ENCODE results near the gene ACIN1. TPM values are rescaled to one million over a fixed set of nuclear protein-coding genes. Genes with fewer than 3 reads are reported as not detected.
"Not testable (repeated sequence)": the region's sequence is repeated elsewhere in the genome, so short reads cannot be mapped to it uniquely, and the experiment has no call there.

ACIN1 gene
- total RNA-seq, 2 experiments from 2014 or later: 212 to 214 TPM

- H3K4me1 Mint-ChIP-seq; ATAC-seq (ENCODE audit: low read depth); DNase-seq; H3K27me3 Mint-ChIP-seq; POLR2A ChIA-PET; H3K27ac Mint-ChIP-seq; H3K4me3 Mint-ChIP-seq; H3K36me3 Mint-ChIP-seq; H3K9me3 Mint-ChIP-seq: not testable (repeated sequence)
These were observed 12.7 kb upstream of the ACIN1 start for GRCh38 chr14:23107620-23108019.

- peaks cover 6% of the 10 kb centered on the region for H3K27me3 Mint-ChIP-seq
- peaks cover 4% of the 10 kb centered on the region for H3K4me1 Mint-ChIP-seq
- no peak overlapping the region for H3K4me3 Mint-ChIP-seq
- peaks cover 1% of the 10 kb centered on the region for H3K36me3 Mint-ChIP-seq
- ATAC-seq (ENCODE audit: low read depth): no peak
- POLR2A ChIA-PET: interaction anchor here (1.4 kb wide), 1 partner anchor 12 kb away, joined by 13 read pairs; the partner anchor contains the start of genes ACIN1 and C14orf119
- no peak for DNase-seq
- H3K9me3 Mint-ChIP-seq: no peaks in the 10 kb centered on the region
- no peak overlapping the region for H3K27ac Mint-ChIP-seq
These were observed 11.8 kb upstream of the ACIN1 start for GRCh38 chr14:23106747-23107045.

- Mint-ChIP-seq H3K9me3 (no peaks in the 10 kb centered on the region), H3K4me1 (peaks cover 4% of the 10 kb centered on the region), H3K36me3 (peaks cover 1% of the 10 kb centered on the region), H3K4me3 (no peak overlapping the region), H3K27ac (no peak overlapping the region), H3K27me3 (peaks cover 6% of the 10 kb centered on the region)
- no peak for ATAC-seq (ENCODE audit: low read depth)
- DNase-seq: no peak
- POLR2A ChIA-PET: interaction anchor here (0.6 to 1.4 kb wide), 2 partner anchors 11 to 34 kb away, joined by 3 to 13 read pairs; partner anchors contain the start of genes ACIN1 and C14orf119
These were observed 10.4 kb upstream of the ACIN1 start for GRCh38 chr14:23105348-23105824.

- Mint-ChIP-seq H3K4me3 (no peak within 1 kb of the TSS), H3K4me1 (peaks cover 4% of the 10 kb centered on the region), H3K27ac (no peak within 1 kb of the TSS), H3K9me3 (no peaks in the 10 kb centered on the region), H3K36me3 (peaks cover 3% of the 10 kb centered on the region), H3K27me3 (peaks cover 6% of the 10 kb centered on the region)
- POLR2A ChIA-PET: no interaction called here
- ATAC-seq (ENCODE audit: low read depth): no peak
- no peak for DNase-seq
These were observed 9.8 kb upstream of the ACIN1 start, which contains the start of gene CIROP for GRCh38 chr14:23104591-23105347. Gene CIROP, minus strand, starts transcription at chr14:23104989. Its CDS starts 69 bp downstream, at chr14:23104920.

GRCh38 chr14:23104070-23104590 is 9.2 kb upstream of the ACIN1 start:
- peaks cover 7% of the 10 kb centered on the region for H3K4me1 Mint-ChIP-seq
- POLR2A ChIA-PET: interaction anchor here (1.1 kb wide), 1 partner anchor 16 kb away, joined by 3 read pairs; no protein-coding TSS in a partner anchor
- H3K36me3 Mint-ChIP-seq: peaks cover 8% of the 10 kb centered on the region
- H3K27me3 Mint-ChIP-seq: peaks cover 6% of the 10 kb centered on the region
- ATAC-seq (ENCODE audit: low read depth) (no peak), DNase-seq (no peak)
- no peak overlapping the region for H3K4me3 Mint-ChIP-seq
- H3K27ac Mint-ChIP-seq: no peak overlapping the region
- no peaks in the 10 kb centered on the region for H3K9me3 Mint-ChIP-seq

- H3K4me3 Mint-ChIP-seq: no peak overlapping the region
- POLR2A ChIA-PET: interaction anchor here (1.1 kb wide), 1 partner anchor 16 kb away, joined by 3 read pairs; no protein-coding TSS in a partner anchor
- no peak for DNase-seq
- H3K9me3 Mint-ChIP-seq: no peaks in the 10 kb centered on the region
- H3K27me3 Mint-ChIP-seq: peaks cover 3% of the 10 kb centered on the region
- ATAC-seq (ENCODE audit: low read depth): no peak
- no peak overlapping the region for H3K27ac Mint-ChIP-seq
- peaks cover 8% of the 10 kb centered on the region for H3K36me3 Mint-ChIP-seq
- peaks cover 8% of the 10 kb centered on the region for H3K4me1 Mint-ChIP-seq
These were observed 8.6 kb upstream of the ACIN1 start for GRCh38 chr14:23103581-23103980.

- no peak for ATAC-seq (ENCODE audit: low read depth)
- POLR2A ChIA-PET: interaction anchor here (0.5 kb wide), 1 partner anchor 11 kb away, joined by 7 read pairs; no protein-coding TSS in a partner anchor
These were observed 7.9 kb upstream of the ACIN1 start for GRCh38 chr14:23102801-23103200.

GRCh38 chr14:23101986-23102625 is 7.2 kb upstream of the ACIN1 start:
- no peaks in the 10 kb centered on the region for H3K9me3 Mint-ChIP-seq

More at GRCh38 chr14:23102801-23103200, 7.9 kb upstream of the ACIN1 start:
- no peak overlapping the region for H3K27ac Mint-ChIP-seq
- H3K4me3 Mint-ChIP-seq: no peak overlapping the region
- H3K27me3 Mint-ChIP-seq: peaks cover 3% of the 10 kb centered on the region
- no peaks in the 10 kb centered on the region for H3K9me3 Mint-ChIP-seq
- DNase-seq: no peak
- peaks cover 8% of the 10 kb centered on the region for H3K36me3 Mint-ChIP-seq
- H3K4me1 Mint-ChIP-seq: peaks cover 8% of the 10 kb centered on the region

GRCh38 chr14:23101213-23101970 is 6.5 kb upstream of the ACIN1 start:
- ATAC-seq (ENCODE audit: low read depth): no peak
- Mint-ChIP-seq H3K27me3 (peaks cover 3% of the 10 kb centered on the region), H3K27ac (no peak overlapping the region), H3K36me3 (peaks cover 16% of the 10 kb centered on the region), H3K9me3 (no peaks in the 10 kb centered on the region), H3K4me1 (peaks cover 21% of the 10 kb centered on the region), H3K4me3 (no peak overlapping the region)
- DNase-seq: no peak
- POLR2A ChIA-PET: interaction anchor here (1.2 kb wide), 1 partner anchor 30 kb away, joined by 4 read pairs; no protein-coding TSS in a partner anchor

More at GRCh38 chr14:23101986-23102625, 7.2 kb upstream of the ACIN1 start:
- no peak for DNase-seq
- Mint-ChIP-seq H3K27ac (no peak overlapping the region), H3K4me3 (no peak overlapping the region), H3K27me3 (peaks cover 3% of the 10 kb centered on the region), H3K36me3 (peaks cover 14% of the 10 kb centered on the region), H3K4me1 (peaks cover 14% of the 10 kb centered on the region)
- POLR2A ChIA-PET: no interaction called here
- ATAC-seq (ENCODE audit: low read depth): no peak

GRCh38 chr14:23099212-23099861 is 4.4 kb upstream of the ACIN1 start:
- H3K4me3 Mint-ChIP-seq: no peak overlapping the region
- DNase-seq (no peak), ATAC-seq (ENCODE audit: low read depth) (no peak)
- H3K27me3 Mint-ChIP-seq: no peaks in the 10 kb centered on the region
- H3K27ac Mint-ChIP-seq: no peak overlapping the region
- POLR2A ChIA-PET: interaction anchor here (0.7 to 0.8 kb wide), 2 partner anchors 18 to 204 kb away, joined by 3 to 5 read pairs; partner anchors contain the start of gene PPP1R3E
- peaks cover 14% of the 10 kb centered on the region for H3K36me3 Mint-ChIP-seq
- peaks cover 17% of the 10 kb centered on the region for H3K4me1 Mint-ChIP-seq
- H3K9me3 Mint-ChIP-seq: no peaks in the 10 kb centered on the region

GRCh38 chr14:23097786-23098185 is 2.9 kb upstream of the ACIN1 start:
- Mint-ChIP-seq H3K27ac (peak overlapping the region; percentile 35), H3K27me3 (no peaks in the 10 kb centered on the region), H3K9me3 (no peaks in the 10 kb centered on the region), H3K4me1 (peaks cover 26% of the 10 kb centered on the region), H3K4me3 (no peak overlapping the region), H3K36me3 (peaks cover 16% of the 10 kb centered on the region)
- no peak for DNase-seq
- ATAC-seq (ENCODE audit: low read depth): no peak
- POLR2A ChIA-PET: no interaction called here

Data from activated naive CD8-positive, alpha-beta T cell treated with anti-CD3 and anti-CD28 coated beads, Interleukin-2, amount 10 ng/mL, durations not matched to agents 7 days and 5 days (primary cell).